Type B pancreatic cell (in vitro differentiated cells): ENCODE results near the gene CD3E. TPM values are rescaled to one million over a fixed set of nuclear protein-coding genes. Genes with fewer than 3 reads are reported as not detected.
"Not testable (repeated sequence)": the region's sequence is repeated elsewhere in the genome, so short reads cannot be mapped to it uniquely, and the experiment has no call there.

Source experiments
- DNase-seq: peaks from one replicate; pipeline ENCODE4 v3.0.0; 2021; ENCODE audit warnings: mixed read lengths; ENCODE audit not compliant: unreplicated experiment; ENCODE audit errors: extremely low spot score
- H3K27ac Mint-ChIP-seq: 2 replicates; pipeline ENCODE4 v1.8.0; 2021; ENCODE audit warnings: mild to moderate bottlenecking, mixed read lengths
- H3K27me3 Mint-ChIP-seq: 2 replicates; pipeline ENCODE4 v1.8.0; 2021; ENCODE audit warnings: mixed read lengths
- H3K36me3 Mint-ChIP-seq: 2 replicates; pipeline ENCODE4 v1.8.0; 2021; ENCODE audit warnings: mixed read lengths
- H3K4me1 Mint-ChIP-seq: one replicate; pipeline ENCODE4 v1.8.0; 2021; ENCODE audit warnings: mixed read lengths; ENCODE audit not compliant: unreplicated experiment
- H3K4me3 Mint-ChIP-seq: 2 replicates; pipeline ENCODE4 v1.8.0; 2021; ENCODE audit warnings: mild to moderate bottlenecking, mixed read lengths
- H3K9me3 Mint-ChIP-seq: 2 replicates; pipeline ENCODE4 v1.8.0; 2021; ENCODE audit warnings: mixed read lengths
- CTCF ChIP-seq: fragments of 200-600 bp; sonication (generic); conservative IDR thresholded peaks from 2 replicates; pipeline ENCODE4 v1.5.0; 2021; ENCODE audit warnings: antibody characterized with exemption, mild to moderate bottlenecking
- total RNA-seq: library from RNA; stranded (reverse); gene quantifications from 2 replicates; pipeline ENCODE4 v1.2.1, GENCODE V29; 2021; ENCODE audit warnings: low replicate concordance

CD3E gene
- total RNA-seq, 1 donor from 2014 or later = not detected

GRCh38 chr11:118301600-118302195 lies 2.8 kb upstream of the CD3E start:
- no peak for TF ChIP-seq CTCF
- Mint-ChIP-seq H3K9me3 (no peaks in the 10 kb centered on the region), H3K36me3 (no peaks in the 10 kb centered on the region), H3K27ac (no peak overlapping the region), H3K27me3 (peaks cover 36% of the 10 kb centered on the region), H3K4me1 (no peaks in the 10 kb centered on the region), H3K4me3 (no peak overlapping the region)
- no peak for DNase-seq

GRCh38 chr11:118304227-118304567 lies 333 bp upstream of the CD3E start:
- DNase-seq = no peak
- Mint-ChIP-seq H3K4me1 (no peaks in the 10 kb centered on the region), H3K27ac (no peak overlapping the region), H3K27me3 (peaks cover 36% of the 10 kb centered on the region), H3K36me3 (no peaks in the 10 kb centered on the region), H3K4me3 (no peak overlapping the region), H3K9me3 (no peaks in the 10 kb centered on the region)
- TF ChIP-seq CTCF = no peak

GRCh38 chr11:118305726-118306125 lies 1.2 kb downstream of the CD3E start:
- no peaks in the 10 kb centered on the region for H3K9me3 Mint-ChIP-seq
- TF ChIP-seq CTCF = no peak
- H3K4me1 Mint-ChIP-seq = no peaks in the 10 kb centered on the region
- H3K27ac Mint-ChIP-seq = no peak overlapping the region
- no peaks in the 10 kb centered on the region for H3K36me3 Mint-ChIP-seq
- H3K27me3 Mint-ChIP-seq = peaks cover 29% of the 10 kb centered on the region
- no peak for DNase-seq
- no peak overlapping the region for H3K4me3 Mint-ChIP-seq

GRCh38 chr11:118306556-118306955 lies 2.0 kb downstream of the CD3E start:
- no peaks in the 10 kb centered on the region for H3K36me3 Mint-ChIP-seq
- H3K4me3 Mint-ChIP-seq = no peak overlapping the region
- DNase-seq = no peak
- no peaks in the 10 kb centered on the region for H3K9me3 Mint-ChIP-seq
- H3K27me3 Mint-ChIP-seq = peaks cover 21% of the 10 kb centered on the region
- no peak for TF ChIP-seq CTCF
- H3K27ac Mint-ChIP-seq = no peak overlapping the region
- H3K4me1 Mint-ChIP-seq = no peaks in the 10 kb centered on the region

GRCh38 chr11:118308995-118309528 lies 4.5 kb downstream of the CD3E start:
- not testable (repeated sequence) for H3K4me3 Mint-ChIP-seq, H3K9me3 Mint-ChIP-seq, DNase-seq, H3K4me1 Mint-ChIP-seq, H3K27ac Mint-ChIP-seq, H3K36me3 Mint-ChIP-seq
- peaks cover 17% of the 10 kb centered on the region for H3K27me3 Mint-ChIP-seq

- no peak for TF ChIP-seq CTCF
- Mint-ChIP-seq H3K27me3 (peaks cover 24% of the 10 kb centered on the region), H3K9me3 (no peaks in the 10 kb centered on the region), H3K4me3 (no peak overlapping the region), H3K27ac (no peak overlapping the region), H3K36me3 (no peaks in the 10 kb centered on the region), H3K4me1 (peaks cover 6% of the 10 kb centered on the region)
- no peak for DNase-seq
These were observed 5.7 kb downstream of the CD3E start for GRCh38 chr11:118310271-118310670.
